DOHH2 (cell line): ENCODE results near the gene MADD.

Source experiments
- CTCF ChIP-seq: fragments of 200-600 bp; sonication (generic); IDR thresholded peaks from one replicate; pipeline ENCODE4 v1.5.1; 2014; ENCODE audit warnings: antibody characterized with exemption, mild to moderate bottlenecking, low read depth, low read length; ENCODE audit not compliant: poor library complexity, severe bottlenecking
- EZH2phosphoT487 ChIP-seq: fragments of 200-600 bp; sonication (generic); IDR thresholded peaks from 2 replicates; pipeline ENCODE4 v1.6.1; 2017; ENCODE audit warnings: borderline replicate concordance, mild to moderate bottlenecking, antibody characterized with exemption, low read length, moderate library complexity, mixed read lengths

DNA sequence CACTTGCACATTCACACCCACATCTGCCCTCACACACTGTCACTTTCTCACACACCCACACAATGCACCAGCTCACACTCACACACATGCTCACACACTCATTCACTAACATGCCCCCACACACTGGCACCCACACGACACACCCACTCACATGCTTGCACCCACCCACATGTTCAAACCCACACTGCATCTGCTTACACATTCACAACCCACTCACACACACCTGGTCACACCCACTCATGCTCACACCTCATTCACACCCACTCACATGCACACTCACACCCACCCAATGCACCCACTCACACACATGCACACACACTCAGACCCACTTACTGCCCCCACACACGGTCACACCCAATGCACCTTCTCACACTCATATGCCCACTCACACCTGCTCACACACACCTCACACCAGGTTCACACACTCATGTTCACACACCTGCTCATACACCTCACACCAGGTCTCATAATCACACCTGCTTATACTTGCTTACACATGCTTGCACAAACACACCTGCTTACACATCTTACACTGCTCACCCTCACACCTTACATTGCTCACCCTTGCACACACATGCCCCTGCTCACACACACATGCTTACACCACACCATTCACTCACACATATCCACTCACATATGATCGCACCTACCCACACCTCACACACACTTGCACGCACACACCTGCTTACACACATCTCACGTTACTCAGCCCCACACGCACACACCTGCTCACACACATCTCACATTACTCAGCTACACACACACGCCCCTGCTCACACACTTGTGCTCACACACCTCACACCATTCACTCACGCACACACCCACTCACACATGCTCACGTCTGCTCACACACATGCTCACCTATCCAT, 86.4 kb downstream of the MADD start:
- TF ChIP-seq CTCF, result no peak
- no peak for TF ChIP-seq EZH2phosphoT487
